HepG2 (cell line): ENCODE data around the gene YIF1A. TPM values are rescaled to one million over a fixed set of nuclear protein-coding genes. Genes with fewer than 3 reads are reported as not detected.

Experiments used
- ADNP ChIP-seq: sonication (generic); formaldehyde crosslinking; IDR thresholded peaks from 2 replicates; pipeline ENCODE4 v1.4.0; 2020; ENCODE audit warnings: missing genetic modification reagents
- IKZF1 ChIP-seq: fragments of 450-650 bp; IDR thresholded peaks from 2 replicates; pipeline ENCODE4 v1.7.1; 2016
- IRX3 ChIP-seq: sonication (generic); formaldehyde crosslinking; IDR thresholded peaks from 2 replicates; pipeline ENCODE4 v1.8.1; 2023; ENCODE audit warnings: mild to moderate bottlenecking, low read depth, missing genetic modification reagents, borderline replicate concordance
- JARID2 ChIP-seq: sonication (generic); formaldehyde crosslinking; IDR thresholded peaks from 2 replicates; pipeline ENCODE4 v1.8.1; 2023; ENCODE audit warnings: missing genetic modification reagents, inconsistent platforms; ENCODE audit not compliant: insufficient replicate concordance
- MTA1 ChIP-seq: sonication (generic); formaldehyde crosslinking; IDR thresholded peaks from 2 replicates; pipeline ENCODE4 v1.4.0; 2020; ENCODE audit warnings: missing genetic modification reagents, mild to moderate bottlenecking, borderline replicate concordance
- NR2F1 ChIP-seq, 2 experiments: fragments of 450-650 bp in 1 of 2; formaldehyde crosslinking in 1 of 2; IDR thresholded peaks; 2 replicates each; pipeline versions ENCODE4 v1.5.0 to v1.6.1; 2016 to 2020; ENCODE audit warnings: mild to moderate bottlenecking in 1 of 2, missing compliant biosample characterization in 1 of 2, missing genetic modification reagents in 1 of 2, moderate library complexity in 1 of 2
- ZNF207 ChIP-seq: fragments of 450-650 bp; IDR thresholded peaks from 2 replicates; pipeline ENCODE4 v1.6.1; 2016; ENCODE audit warnings: antibody characterized with exemption, borderline replicate concordance
- ZNF3 ChIP-seq: IDR thresholded peaks from 2 replicates; pipeline ENCODE4 v1.7.0; 2017; ENCODE audit warnings: inconsistent platforms
- ZNF550 ChIP-seq: sonication (generic); formaldehyde crosslinking; IDR thresholded peaks from 2 replicates; pipeline ENCODE4 v1.4.0; 2020; ENCODE audit warnings: mild to moderate bottlenecking, missing genetic modification reagents, borderline replicate concordance
- ZNF772 ChIP-seq: sonication (generic); formaldehyde crosslinking; IDR thresholded peaks from 2 replicates; pipeline ENCODE4 v1.5.0; 2020; ENCODE audit warnings: mild to moderate bottlenecking, missing genetic modification reagents
- ZSCAN21 ChIP-seq: sonication (generic); formaldehyde crosslinking; IDR thresholded peaks from 2 replicates; pipeline ENCODE4 v1.8.0; 2022; ENCODE audit warnings: mild to moderate bottlenecking, missing genetic modification reagents, moderate library complexity, borderline replicate concordance
- polyA plus RNA-seq, 8 experiments: library from polyadenylated mRNA; depleted of rRNA in 3 of 8; stranded (reverse) in 7 of 8; unstranded in 1 of 8; fragments of >200 nt; fragmentation: Illumina TruSeq in 4 of 8; extraction: Trizol in 4 of 8; gene quantifications; 2 replicates each; pipeline versions ENCODE4 v1.2.1 to v1.2.3, GENCODE V29; 2011 to 2016; ENCODE audit warnings: low read depth in 4 of 8, missing spikeins in 1 of 8, mixed read lengths in 1 of 8; ENCODE audit not compliant: insufficient read depth in 1 of 8
- total RNA-seq, 5 experiments: library from RNA; depleted of rRNA; stranded (reverse); fragments of >200 nt; fragmentation: Illumina TruSeq; extraction: Trizol; gene quantifications; 2 replicates each; pipeline ENCODE4 v1.2.3, GENCODE V29; 2016; ENCODE audit warnings: low read depth in 1 of 5
- TF ChIP-seq, protein P1 (sequence below): sonication (generic); formaldehyde crosslinking; IDR thresholded peaks from 2 replicates; pipeline ENCODE4 v1.5.0; 2020; ENCODE audit warnings: mild to moderate bottlenecking, missing genetic modification reagents
- TF ChIP-seq, protein P2 (sequence below): IDR thresholded peaks from 2 replicates; pipeline ENCODE4 v1.6.1; 2016; ENCODE audit warnings: mild to moderate bottlenecking, missing biosample characterization, missing genetic modification reagents
- TF ChIP-seq, protein P3 (sequence below): sonication (generic); formaldehyde crosslinking; IDR thresholded peaks from 2 replicates; pipeline ENCODE4 v1.4.0; 2020; ENCODE audit warnings: missing genetic modification reagents
- TF ChIP-seq, protein P4 (sequence below): sonication (generic); formaldehyde crosslinking; IDR thresholded peaks from 2 replicates; pipeline ENCODE4 v1.5.1; 2020; ENCODE audit warnings: missing genetic modification reagents, mild to moderate bottlenecking, borderline replicate concordance
- TF ChIP-seq, protein P5 (sequence below): sonication (generic); formaldehyde crosslinking; IDR thresholded peaks from 2 replicates; pipeline ENCODE4 v1.4.0; 2020; ENCODE audit warnings: missing genetic modification reagents

YIF1A gene
- total and polyA plus RNA-seq, 2 of the 13 experiments (the other 11 are each of a cell fraction or from before 2014, with no cell fraction given), result 133 to 145 TPM

DNA sequence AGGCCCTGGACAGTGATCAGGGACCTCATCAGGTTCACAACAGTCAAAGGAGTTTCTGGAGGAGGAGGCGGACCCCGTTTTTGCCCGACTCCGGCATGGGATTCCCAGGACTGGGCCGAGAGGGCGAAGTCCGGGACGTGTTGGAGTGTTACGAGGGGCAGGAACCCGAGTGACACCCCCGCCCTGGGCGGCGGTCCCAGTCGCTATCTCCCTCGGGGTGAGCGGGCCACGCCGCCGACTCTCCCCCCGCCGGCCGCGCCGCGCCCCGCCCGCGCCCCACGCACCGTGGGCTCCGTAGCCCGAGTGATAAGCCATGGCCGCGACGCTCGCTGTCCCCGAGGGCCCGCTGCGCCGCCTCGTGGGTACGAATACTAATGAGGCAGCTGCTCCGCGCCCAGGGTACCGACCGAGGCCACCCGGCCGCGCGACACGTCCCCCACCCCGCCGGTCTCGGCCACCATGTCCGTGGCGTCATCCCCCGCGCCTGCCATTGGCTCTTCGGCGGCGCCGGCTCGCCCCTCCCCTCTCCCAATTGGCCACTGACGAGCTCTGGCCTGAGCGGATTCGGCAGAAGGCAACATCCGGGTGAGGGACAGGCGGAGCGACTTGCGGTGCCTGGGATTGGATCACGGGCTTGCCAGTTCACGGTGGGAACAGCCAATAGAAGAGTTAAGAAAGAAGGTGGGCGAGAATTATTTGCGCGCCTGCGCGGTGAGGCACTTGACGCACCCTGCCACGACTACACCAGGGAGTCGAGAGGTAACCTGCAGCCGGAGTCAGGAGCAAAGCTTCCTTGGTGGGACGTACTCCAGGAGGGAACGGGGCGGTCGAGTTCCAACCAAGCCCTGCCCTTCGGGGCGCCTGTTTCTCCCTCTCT lies at the start of gene YIF1A (continued):
- TF ChIP-seq, protein P1, sequence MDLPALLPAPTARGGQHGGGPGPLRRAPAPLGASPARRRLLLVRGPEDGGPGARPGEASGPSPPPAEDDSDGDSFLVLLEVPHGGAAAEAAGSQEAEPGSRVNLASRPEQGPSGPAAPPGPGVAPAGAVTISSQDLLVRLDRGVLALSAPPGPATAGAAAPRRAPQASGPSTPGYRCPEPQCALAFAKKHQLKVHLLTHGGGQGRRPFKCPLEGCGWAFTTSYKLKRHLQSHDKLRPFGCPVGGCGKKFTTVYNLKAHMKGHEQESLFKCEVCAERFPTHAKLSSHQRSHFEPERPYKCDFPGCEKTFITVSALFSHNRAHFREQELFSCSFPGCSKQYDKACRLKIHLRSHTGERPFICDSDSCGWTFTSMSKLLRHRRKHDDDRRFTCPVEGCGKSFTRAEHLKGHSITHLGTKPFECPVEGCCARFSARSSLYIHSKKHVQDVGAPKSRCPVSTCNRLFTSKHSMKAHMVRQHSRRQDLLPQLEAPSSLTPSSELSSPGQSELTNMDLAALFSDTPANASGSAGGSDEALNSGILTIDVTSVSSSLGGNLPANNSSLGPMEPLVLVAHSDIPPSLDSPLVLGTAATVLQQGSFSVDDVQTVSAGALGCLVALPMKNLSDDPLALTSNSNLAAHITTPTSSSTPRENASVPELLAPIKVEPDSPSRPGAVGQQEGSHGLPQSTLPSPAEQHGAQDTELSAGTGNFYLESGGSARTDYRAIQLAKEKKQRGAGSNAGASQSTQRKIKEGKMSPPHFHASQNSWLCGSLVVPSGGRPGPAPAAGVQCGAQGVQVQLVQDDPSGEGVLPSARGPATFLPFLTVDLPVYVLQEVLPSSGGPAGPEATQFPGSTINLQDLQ (CRISPR knock-in tag), result no peak
- TF ChIP-seq ZNF550 (CRISPR knock-in tag) (no peak), ZNF3 (CRISPR knock-in tag) (no peak), ZSCAN21 (CRISPR knock-in tag) (peak; percentile 60; the same call in 1 of the 2 replicates), IKZF1 (no peak), JARID2 (CRISPR knock-in tag) (peak; percentile 17), ADNP (no peak), MTA1 (CRISPR knock-in tag) (0 out of 2 replicates have a peak, but pooled peaks have one; percentile 27), ZNF772 (CRISPR knock-in tag) (0 out of 2 replicates have a peak, but pooled peaks have one; percentile 16), NR2F1 (CRISPR knock-in tag; IDR thresholded peaks at IDR 0.05) (no peak; a peak in 1 of 4 replicates), IRX3 (no peak), ZNF207 (no peak)
- TF ChIP-seq, protein P2, sequence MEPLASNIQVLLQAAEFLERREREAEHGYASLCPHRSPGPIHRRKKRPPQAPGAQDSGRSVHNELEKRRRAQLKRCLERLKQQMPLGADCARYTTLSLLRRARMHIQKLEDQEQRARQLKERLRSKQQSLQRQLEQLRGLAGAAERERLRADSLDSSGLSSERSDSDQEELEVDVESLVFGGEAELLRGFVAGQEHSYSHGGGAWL (CRISPR knock-in tag), result peak; percentile 39; the same call in 1 of the 2 replicates
- TF ChIP-seq, protein P3, sequence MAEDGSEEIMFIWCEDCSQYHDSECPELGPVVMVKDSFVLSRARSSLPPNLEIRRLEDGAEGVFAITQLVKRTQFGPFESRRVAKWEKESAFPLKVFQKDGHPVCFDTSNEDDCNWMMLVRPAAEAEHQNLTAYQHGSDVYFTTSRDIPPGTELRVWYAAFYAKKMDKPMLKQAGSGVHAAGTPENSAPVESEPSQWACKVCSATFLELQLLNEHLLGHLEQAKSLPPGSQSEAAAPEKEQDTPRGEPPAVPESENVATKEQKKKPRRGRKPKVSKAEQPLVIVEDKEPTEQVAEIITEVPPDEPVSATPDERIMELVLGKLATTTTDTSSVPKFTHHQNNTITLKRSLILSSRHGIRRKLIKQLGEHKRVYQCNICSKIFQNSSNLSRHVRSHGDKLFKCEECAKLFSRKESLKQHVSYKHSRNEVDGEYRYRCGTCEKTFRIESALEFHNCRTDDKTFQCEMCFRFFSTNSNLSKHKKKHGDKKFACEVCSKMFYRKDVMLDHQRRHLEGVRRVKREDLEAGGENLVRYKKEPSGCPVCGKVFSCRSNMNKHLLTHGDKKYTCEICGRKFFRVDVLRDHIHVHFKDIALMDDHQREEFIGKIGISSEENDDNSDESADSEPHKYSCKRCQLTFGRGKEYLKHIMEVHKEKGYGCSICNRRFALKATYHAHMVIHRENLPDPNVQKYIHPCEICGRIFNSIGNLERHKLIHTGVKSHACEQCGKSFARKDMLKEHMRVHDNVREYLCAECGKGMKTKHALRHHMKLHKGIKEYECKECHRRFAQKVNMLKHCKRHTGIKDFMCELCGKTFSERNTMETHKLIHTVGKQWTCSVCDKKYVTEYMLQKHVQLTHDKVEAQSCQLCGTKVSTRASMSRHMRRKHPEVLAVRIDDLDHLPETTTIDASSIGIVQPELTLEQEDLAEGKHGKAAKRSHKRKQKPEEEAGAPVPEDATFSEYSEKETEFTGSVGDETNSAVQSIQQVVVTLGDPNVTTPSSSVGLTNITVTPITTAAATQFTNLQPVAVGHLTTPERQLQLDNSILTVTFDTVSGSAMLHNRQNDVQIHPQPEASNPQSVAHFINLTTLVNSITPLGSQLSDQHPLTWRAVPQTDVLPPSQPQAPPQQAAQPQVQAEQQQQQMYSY (CRISPR knock-in tag), result 0 out of 2 replicates have a peak, but pooled peaks have one; percentile 7
- TF ChIP-seq, protein P4, sequence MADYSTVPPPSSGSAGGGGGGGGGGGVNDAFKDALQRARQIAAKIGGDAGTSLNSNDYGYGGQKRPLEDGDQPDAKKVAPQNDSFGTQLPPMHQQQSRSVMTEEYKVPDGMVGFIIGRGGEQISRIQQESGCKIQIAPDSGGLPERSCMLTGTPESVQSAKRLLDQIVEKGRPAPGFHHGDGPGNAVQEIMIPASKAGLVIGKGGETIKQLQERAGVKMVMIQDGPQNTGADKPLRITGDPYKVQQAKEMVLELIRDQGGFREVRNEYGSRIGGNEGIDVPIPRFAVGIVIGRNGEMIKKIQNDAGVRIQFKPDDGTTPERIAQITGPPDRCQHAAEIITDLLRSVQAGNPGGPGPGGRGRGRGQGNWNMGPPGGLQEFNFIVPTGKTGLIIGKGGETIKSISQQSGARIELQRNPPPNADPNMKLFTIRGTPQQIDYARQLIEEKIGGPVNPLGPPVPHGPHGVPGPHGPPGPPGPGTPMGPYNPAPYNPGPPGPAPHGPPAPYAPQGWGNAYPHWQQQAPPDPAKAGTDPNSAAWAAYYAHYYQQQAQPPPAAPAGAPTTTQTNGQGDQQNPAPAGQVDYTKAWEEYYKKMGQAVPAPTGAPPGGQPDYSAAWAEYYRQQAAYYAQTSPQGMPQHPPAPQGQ (CRISPR knock-in tag), result no peak
- TF ChIP-seq, protein P5, sequence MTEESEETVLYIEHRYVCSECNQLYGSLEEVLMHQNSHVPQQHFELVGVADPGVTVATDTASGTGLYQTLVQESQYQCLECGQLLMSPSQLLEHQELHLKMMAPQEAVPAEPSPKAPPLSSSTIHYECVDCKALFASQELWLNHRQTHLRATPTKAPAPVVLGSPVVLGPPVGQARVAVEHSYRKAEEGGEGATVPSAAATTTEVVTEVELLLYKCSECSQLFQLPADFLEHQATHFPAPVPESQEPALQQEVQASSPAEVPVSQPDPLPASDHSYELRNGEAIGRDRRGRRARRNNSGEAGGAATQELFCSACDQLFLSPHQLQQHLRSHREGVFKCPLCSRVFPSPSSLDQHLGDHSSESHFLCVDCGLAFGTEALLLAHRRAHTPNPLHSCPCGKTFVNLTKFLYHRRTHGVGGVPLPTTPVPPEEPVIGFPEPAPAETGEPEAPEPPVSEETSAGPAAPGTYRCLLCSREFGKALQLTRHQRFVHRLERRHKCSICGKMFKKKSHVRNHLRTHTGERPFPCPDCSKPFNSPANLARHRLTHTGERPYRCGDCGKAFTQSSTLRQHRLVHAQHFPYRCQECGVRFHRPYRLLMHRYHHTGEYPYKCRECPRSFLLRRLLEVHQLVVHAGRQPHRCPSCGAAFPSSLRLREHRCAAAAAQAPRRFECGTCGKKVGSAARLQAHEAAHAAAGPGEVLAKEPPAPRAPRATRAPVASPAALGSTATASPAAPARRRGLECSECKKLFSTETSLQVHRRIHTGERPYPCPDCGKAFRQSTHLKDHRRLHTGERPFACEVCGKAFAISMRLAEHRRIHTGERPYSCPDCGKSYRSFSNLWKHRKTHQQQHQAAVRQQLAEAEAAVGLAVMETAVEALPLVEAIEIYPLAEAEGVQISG (CRISPR knock-in tag), result peak; percentile 56
